OCI-LY1 (cell line): Measurements from ENCODE around the gene EDC3.

Source experiments
- H2AFZ ChIP-seq: fragments of 200-600 bp; sonication (generic), shearing (Covaris generic); 2 replicates; pipeline ENCODE4 v1.6.0; 2014; ENCODE audit warnings: antibody characterized with exemption, mild to moderate bottlenecking, low read length
- H3F3A ChIP-seq: fragments of 200-600 bp; sonication (generic), shearing (Covaris generic); 2 replicates; pipeline ENCODE4 v1.6.0; 2014; ENCODE audit warnings: mild to moderate bottlenecking, antibody characterized with exemption, low read length, moderate library complexity; ENCODE audit not compliant: insufficient read depth
- H3K27ac ChIP-seq: fragments of 200-600 bp; sonication (generic); 2 replicates; pipeline ENCODE4 v1.5.1; 2014; ENCODE audit warnings: low read length, mixed run types, mild to moderate bottlenecking, low read depth; ENCODE audit not compliant: poor library complexity, severe bottlenecking
- H3K27me3 ChIP-seq: fragments of 200-600 bp; sonication (generic); 2 replicates; pipeline ENCODE4 v1.6.0; 2014; ENCODE audit warnings: antibody characterized with exemption, mild to moderate bottlenecking, low read length, moderate library complexity; ENCODE audit not compliant: insufficient read depth
- H3K36me3 ChIP-seq: fragments of 200-600 bp; sonication (generic); 2 replicates; pipeline ENCODE4 v1.6.1; 2014; ENCODE audit warnings: mild to moderate bottlenecking, antibody characterized with exemption, low read length, moderate library complexity, mixed read lengths; ENCODE audit not compliant: insufficient read depth
- H3K4me1 ChIP-seq: fragments of 200-600 bp; sonication (generic); 2 replicates; pipeline ENCODE4 v1.5.1; 2014; ENCODE audit warnings: mild to moderate bottlenecking, low read length, moderate library complexity; ENCODE audit not compliant: insufficient read depth, severe bottlenecking
- H3K4me2 ChIP-seq: fragments of 200-600 bp; sonication (generic), shearing (Covaris generic); 2 replicates; pipeline ENCODE4 v1.6.1; 2014; ENCODE audit warnings: low read length
- H3K4me3 ChIP-seq: fragments of 200-600 bp; sonication (generic); 2 replicates; pipeline ENCODE4 v1.5.1; 2014; ENCODE audit warnings: low read length, low read depth, mild to moderate bottlenecking, mixed read lengths; ENCODE audit not compliant: poor library complexity, severe bottlenecking
- H3K79me2 ChIP-seq: fragments of 200-600 bp; shearing (Covaris generic); 2 replicates; pipeline ENCODE4 v1.6.1; 2016; ENCODE audit warnings: mixed run types, low read length, mixed read lengths; ENCODE audit not compliant: insufficient read depth
- H3K9ac ChIP-seq: fragments of 200-600 bp; sonication (generic), shearing (Covaris generic); 2 replicates; pipeline ENCODE4 v1.6.1; 2014; ENCODE audit warnings: mild to moderate bottlenecking, low read length, mixed read lengths
- H3K9me2 ChIP-seq: fragments of 200-600 bp; sonication (generic), shearing (Covaris generic); 2 replicates; pipeline ENCODE4 v1.6.1; 2014; ENCODE audit warnings: low read depth, mild to moderate bottlenecking, low read length, mixed read lengths
- H3K9me3 ChIP-seq: fragments of 200-600 bp; shearing (Covaris generic); 2 replicates; pipeline ENCODE4 v1.6.1; 2014; ENCODE audit warnings: low read length, mixed read lengths
- H4K20me1 ChIP-seq: fragments of 200-600 bp; sonication (generic), shearing (Covaris generic); 2 replicates; pipeline ENCODE4 v1.6.0; 2016; ENCODE audit warnings: mild to moderate bottlenecking, low read length; ENCODE audit not compliant: insufficient read depth
- CTCF ChIP-seq: fragments of 200-600 bp; sonication (generic), shearing (Covaris generic); IDR thresholded peaks from 2 replicates; pipeline ENCODE4 v1.5.1; 2017; ENCODE audit warnings: mild to moderate bottlenecking, antibody characterized with exemption, low read length, moderate library complexity, mixed read lengths
- EZH2 ChIP-seq: fragments of 200-600 bp; sonication (generic), shearing (Covaris generic); IDR thresholded peaks from 2 replicates; pipeline ENCODE4 v1.8.0; 2017; ENCODE audit warnings: borderline replicate concordance, mixed run types, mild to moderate bottlenecking, antibody characterized with exemption, low read length, moderate library complexity, mixed read lengths

Gene EDC3

GRCh38 chr15:74611834-74612233 is 84.0 kb downstream of the EDC3 start:
- Histone ChIP-seq H3K4me3 (no peak overlapping the region), H3K79me2 (peaks cover 11% of the 10 kb centered on the region), H3K9me2 (no peaks in the 10 kb centered on the region), H3K27me3 (no peaks in the 10 kb centered on the region), H3F3A (no peaks in the 10 kb centered on the region), H3K36me3 (no peaks in the 10 kb centered on the region; the same call in 1 of the 2 replicates), H3K9me3 (no peaks in the 10 kb centered on the region), H4K20me1 (no peaks in the 10 kb centered on the region), H3K9ac (no peak overlapping the region), H3K4me2 (no peak overlapping the region), H3K27ac (no peak overlapping the region), H3K4me1 (peaks cover 13% of the 10 kb centered on the region), H2AFZ (no peak overlapping the region)
- TF ChIP-seq EZH2 (no peak), CTCF (no peak)

GRCh38 chr15:74611341-74611740 is 84.5 kb downstream of the EDC3 start:
- Histone ChIP-seq H3K4me3 (no peak overlapping the region), H2AFZ (no peak overlapping the region), H4K20me1 (no peaks in the 10 kb centered on the region), H3K27me3 (no peaks in the 10 kb centered on the region), H3K4me1 (peaks cover 8% of the 10 kb centered on the region), H3K4me2 (no peak overlapping the region), H3K9me3 (no peaks in the 10 kb centered on the region), H3K79me2 (peaks cover 6% of the 10 kb centered on the region; the same call in 1 of the 2 replicates), H3K9me2 (no peaks in the 10 kb centered on the region), H3K9ac (no peak overlapping the region), H3F3A (no peaks in the 10 kb centered on the region), H3K36me3 (no peaks in the 10 kb centered on the region), H3K27ac (no peak overlapping the region)
- TF ChIP-seq EZH2 (no peak), CTCF (no peak)

GRCh38 chr15:74610302-74610951 is 85.4 kb downstream of the EDC3 start:
- no peaks in the 10 kb centered on the region for H3K9me3 ChIP-seq
- peaks cover 8% of the 10 kb centered on the region for H3K4me1 ChIP-seq
- H4K20me1 ChIP-seq: no peaks in the 10 kb centered on the region
- H3K27me3 ChIP-seq: no peaks in the 10 kb centered on the region
- TF ChIP-seq EZH2 (no peak), CTCF (no peak)
- no peak overlapping the region for H3K4me2 ChIP-seq
- no peak overlapping the region for H3K27ac ChIP-seq
- H2AFZ ChIP-seq: no peak overlapping the region
- H3F3A ChIP-seq: no peaks in the 10 kb centered on the region
- no peak overlapping the region for H3K9ac ChIP-seq
- no peaks in the 10 kb centered on the region for H3K36me3 ChIP-seq
- no peaks in the 10 kb centered on the region for H3K9me2 ChIP-seq
- no peak overlapping the region for H3K4me3 ChIP-seq
- H3K79me2 ChIP-seq: no peaks in the 10 kb centered on the region
